ENCODE results near the gene ZBTB17.

DNA sequence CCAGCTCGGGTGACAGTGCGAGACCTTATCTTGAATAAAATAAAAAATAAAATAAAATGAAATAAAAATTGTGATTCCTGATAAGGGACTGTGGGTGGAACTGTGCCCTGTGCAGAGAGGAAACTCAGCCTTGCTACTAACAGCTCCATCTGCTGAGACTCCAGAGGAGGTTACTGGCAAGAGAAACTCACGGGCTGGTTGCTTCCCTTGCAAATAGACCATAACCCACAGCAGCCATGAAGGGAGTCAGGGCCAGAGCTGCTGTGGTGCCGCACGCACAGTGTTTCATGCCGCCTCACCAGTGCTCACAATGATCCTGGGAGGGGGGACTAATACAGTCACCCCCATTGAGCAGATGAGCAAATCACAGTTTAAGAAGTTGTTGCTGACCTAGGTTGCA lies 13.7 kb downstream of the ZBTB17 start:
- no peak for TF ChIP-seq EZH2 (IDR thresholded peaks at IDR 0.05; ENCODE audit: borderline replicate concordance)
- TF ChIP-seq, protein P1, sequence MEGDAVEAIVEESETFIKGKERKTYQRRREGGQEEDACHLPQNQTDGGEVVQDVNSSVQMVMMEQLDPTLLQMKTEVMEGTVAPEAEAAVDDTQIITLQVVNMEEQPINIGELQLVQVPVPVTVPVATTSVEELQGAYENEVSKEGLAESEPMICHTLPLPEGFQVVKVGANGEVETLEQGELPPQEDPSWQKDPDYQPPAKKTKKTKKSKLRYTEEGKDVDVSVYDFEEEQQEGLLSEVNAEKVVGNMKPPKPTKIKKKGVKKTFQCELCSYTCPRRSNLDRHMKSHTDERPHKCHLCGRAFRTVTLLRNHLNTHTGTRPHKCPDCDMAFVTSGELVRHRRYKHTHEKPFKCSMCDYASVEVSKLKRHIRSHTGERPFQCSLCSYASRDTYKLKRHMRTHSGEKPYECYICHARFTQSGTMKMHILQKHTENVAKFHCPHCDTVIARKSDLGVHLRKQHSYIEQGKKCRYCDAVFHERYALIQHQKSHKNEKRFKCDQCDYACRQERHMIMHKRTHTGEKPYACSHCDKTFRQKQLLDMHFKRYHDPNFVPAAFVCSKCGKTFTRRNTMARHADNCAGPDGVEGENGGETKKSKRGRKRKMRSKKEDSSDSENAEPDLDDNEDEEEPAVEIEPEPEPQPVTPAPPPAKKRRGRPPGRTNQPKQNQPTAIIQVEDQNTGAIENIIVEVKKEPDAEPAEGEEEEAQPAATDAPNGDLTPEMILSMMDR (IDR thresholded peaks at IDR 0.05; ENCODE audit: poor library complexity) = no peak

Measured in hepatocyte (in vitro differentiated cells).